Sigmoid colon (tissue), 7 donors: Measurements from ENCODE around the gene MBD3L3. TPM values are rescaled to one million over a fixed set of nuclear protein-coding genes. Genes with fewer than 3 reads are reported as not detected.
"Not testable (repeated sequence)": the region's sequence is repeated elsewhere in the genome, so short reads cannot be mapped to it uniquely, and the experiment has no call there.

Experiments
- DNase-seq: peaks from one replicate; pipeline ENCODE4 v3.0.0-alpha.2; 2019
- H3K27ac ChIP-seq, 4 donors: fragments of 200-600 bp; sonication (generic); one replicate each; pipeline ENCODE4 v1.5.1; 2016 to 2019; ENCODE audit warnings: mild to moderate bottlenecking in 1 of 4
- H3K27me3 ChIP-seq, 3 donors: fragments of 200-600 bp; sonication (generic); one replicate each; pipeline ENCODE4 v1.5.1; 2019; ENCODE audit warnings: mild to moderate bottlenecking in 1 of 3
- H3K36me3 ChIP-seq, 4 donors: fragments of 200-600 bp; sonication (generic); one replicate each; pipeline ENCODE4 v1.5.1; 2016 to 2019
- H3K4me1 ChIP-seq, 4 donors: fragments of 200-600 bp; sonication (generic); one replicate each; pipeline ENCODE4 v1.5.1; 2017 to 2019
- H3K4me3 ChIP-seq, 4 donors: fragments of 200-600 bp; sonication (generic); one replicate each; pipeline ENCODE4 v1.5.1; 2017 to 2019; ENCODE audit warnings: mild to moderate bottlenecking in 2 of 4, moderate library complexity in 1 of 4
- H3K9me3 ChIP-seq, 4 donors: fragments of 200-600 bp in 3 of 4; sonication (generic) in 3 of 4; one replicate each; pipeline versions ENCODE4 v1.5.1 to v1.6.1; 2013 to 2019
- EP300 ChIP-seq, 4 donors: sonication (generic); formaldehyde crosslinking; IDR thresholded peaks; one replicate each; pipeline ENCODE4 v1.6.1; 2017; ENCODE audit warnings: antibody characterized with exemption in 4 of 4
- POLR2A ChIP-seq, 2 donors: fragments of 450-650 bp; IDR thresholded peaks; one replicate each; pipeline ENCODE4 v1.6.1; 2016; ENCODE audit warnings: antibody characterized with exemption in 2 of 2, mild to moderate bottlenecking in 2 of 2, moderate library complexity in 2 of 2
- POLR2AphosphoS5 ChIP-seq, 4 donors: sonication (generic); formaldehyde crosslinking; IDR thresholded peaks; one replicate each; pipeline ENCODE4 v1.6.1; 2017; ENCODE audit warnings: antibody characterized with exemption in 4 of 4
- WGBS, 2 donors: extraction: QIAGEN DNeasy Blood & Tissue Kit; methylation state at CpG; one replicate each; pipeline ENCODE4 v1.1.7; 2013; 5-methylcytosine and 5-hydroxymethylcytosine counted together
- intact Hi-C: fragments of 100-400 bp; cut with DNase I; formaldehyde crosslinking; loops from one replicate; pipeline ENCODE4 v1.15.1; 2023
- polyA plus RNA-seq, 3 donors: library from polyadenylated mRNA; stranded (reverse); fragments of 200-250 nt; gene quantifications; one replicate each; pipeline ENCODE4 v1.2.3, GENCODE V29; 2013
- total RNA-seq, 4 donors: library from RNA; depleted of rRNA; stranded (reverse); fragments of >200 nt; gene quantifications; one replicate each; pipeline ENCODE4 v1.1.0, GENCODE V29; 2016
- TF ChIP-seq, protein P1 (sequence below), 4 experiments: fragments of 450-650 bp in 3 of 4; fragments of 200-600 bp in 1 of 4; IDR thresholded peaks; one replicate each; pipeline ENCODE4 v1.5.1; 2016 to 2019; ENCODE audit warnings: antibody characterized with exemption in 4 of 4, mild to moderate bottlenecking in 3 of 4, moderate library complexity in 2 of 4
- donor health status: healthy with polysubstance abuse.
- donor health status: Bipolar disorder and iron deficiency.
- donor health status: healthy.

MBD3L3 gene
- total and polyA plus RNA-seq, 7 donors = not detected

DNA sequence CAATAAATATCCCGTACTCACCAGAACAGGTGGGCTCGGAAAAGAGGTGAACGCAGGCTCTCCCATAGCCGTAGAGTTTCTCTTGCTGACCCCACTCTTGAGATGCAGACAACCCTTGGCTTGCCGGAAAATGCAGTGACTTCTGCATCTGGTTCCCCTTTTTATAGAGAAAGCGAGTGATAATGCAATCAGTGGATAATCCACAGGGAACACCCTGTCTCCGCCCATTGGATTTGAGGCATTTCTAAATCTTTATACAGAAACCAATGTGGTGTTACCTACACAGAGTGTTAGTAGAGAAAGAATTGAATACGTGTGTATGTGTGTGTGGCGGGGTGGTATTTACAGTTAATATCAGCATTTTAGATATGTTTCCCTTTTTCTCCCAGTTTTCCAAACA, 18.4 kb downstream of the MBD3L3 start, which contains the start of gene MBD3L4:
MBD3L4 (minus strand) TSS at position 101 of the 400 bp plus-strand sequence; CDS start at position 66, 35 bp downstream.
- H3K27me3 ChIP-seq, H3K9me3 ChIP-seq, DNase-seq, intact Hi-C loops, H3K4me1 ChIP-seq, H3K4me3 ChIP-seq, H3K27ac ChIP-seq, H3K36me3 ChIP-seq: not testable (repeated sequence)
- WGBS, 2 donors = no CpG with 5 or more reads among the region's 9 CpGs

DNA sequence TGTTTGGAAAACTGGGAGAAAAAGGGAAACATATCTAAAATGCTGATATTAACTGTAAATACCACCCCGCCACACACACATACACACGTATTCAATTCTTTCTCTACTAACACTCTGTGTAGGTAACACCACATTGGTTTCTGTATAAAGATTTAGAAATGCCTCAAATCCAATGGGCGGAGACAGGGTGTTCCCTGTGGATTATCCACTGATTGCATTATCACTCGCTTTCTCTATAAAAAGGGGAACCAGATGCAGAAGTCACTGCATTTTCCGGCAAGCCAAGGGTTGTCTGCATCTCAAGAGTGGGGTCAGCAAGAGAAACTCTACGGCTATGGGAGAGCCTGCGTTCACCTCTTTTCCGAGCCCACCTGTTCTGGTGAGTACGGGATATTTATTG, 28.2 kb downstream of the MBD3L3 start, which contains the start of gene MBD3L5:
MBD3L5 (plus strand) TSS at position 301 of the 400 bp plus-strand sequence; CDS start at position 335, 34 bp downstream.
- DNase-seq, H3K27me3 ChIP-seq, H3K9me3 ChIP-seq, H3K4me1 ChIP-seq, intact Hi-C loops, H3K36me3 ChIP-seq, H3K4me3 ChIP-seq, H3K27ac ChIP-seq: not testable (repeated sequence)
- WGBS, 2 donors = no CpG with 5 or more reads among the region's 9 CpGs

DNA sequence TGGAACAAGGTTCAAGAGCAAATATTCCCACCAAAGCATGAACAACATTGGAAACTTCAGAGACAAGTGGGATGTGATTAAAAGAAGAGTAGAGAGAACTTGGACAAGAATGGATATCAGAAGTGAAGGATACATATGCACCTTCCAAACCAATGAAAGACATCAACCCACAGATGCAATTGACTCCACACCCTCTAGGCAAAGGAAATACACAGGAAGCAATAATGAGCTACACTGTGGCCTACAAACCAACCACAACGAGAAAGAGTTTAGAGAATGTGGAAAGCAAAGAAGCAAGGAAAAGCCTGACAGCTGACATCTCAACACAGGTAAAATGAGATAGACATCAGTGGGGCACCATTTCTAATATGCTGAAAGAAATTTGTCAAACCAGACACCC, 29.7 kb downstream of the MBD3L3 start:
- H3K27ac ChIP-seq, H3K36me3 ChIP-seq, DNase-seq, intact Hi-C loops, H3K4me1 ChIP-seq, H3K4me3 ChIP-seq, H3K27me3 ChIP-seq, H3K9me3 ChIP-seq: not testable (repeated sequence)
- no CpG with 5 or more reads among the region's 1 CpG for WGBS, 2 donors

DNA sequence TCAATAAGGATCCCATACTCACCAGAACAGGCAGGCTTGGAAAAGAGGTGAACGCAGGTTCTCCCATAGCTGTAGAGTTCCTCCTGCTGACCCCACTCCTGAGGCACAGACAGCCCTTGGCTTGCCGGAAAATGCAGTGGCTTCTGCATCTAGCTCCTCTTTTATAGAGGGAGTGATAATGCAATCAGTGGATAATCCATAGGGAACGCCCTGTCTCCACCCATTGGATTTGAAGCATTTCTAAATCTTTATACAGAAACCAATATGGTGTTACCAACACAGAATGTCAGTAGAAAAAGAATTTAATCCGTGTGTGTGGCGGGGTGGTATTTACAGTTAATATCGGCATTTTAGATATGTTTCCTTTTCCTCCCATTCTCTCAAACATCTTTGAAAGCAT, 37.1 kb downstream of the MBD3L3 start, which contains the start of gene MBD3L2B:
MBD3L2B (minus strand) TSS at position 101 of the 400 bp plus-strand sequence; CDS start at position 67, 34 bp downstream.
- H3K27ac ChIP-seq, intact Hi-C loops, H3K4me3 ChIP-seq, DNase-seq, H3K36me3 ChIP-seq, H3K9me3 ChIP-seq, H3K27me3 ChIP-seq, H3K4me1 ChIP-seq: not testable (repeated sequence)
- no CpG with 5 or more reads among the region's 6 CpGs for WGBS, 2 donors

DNA sequence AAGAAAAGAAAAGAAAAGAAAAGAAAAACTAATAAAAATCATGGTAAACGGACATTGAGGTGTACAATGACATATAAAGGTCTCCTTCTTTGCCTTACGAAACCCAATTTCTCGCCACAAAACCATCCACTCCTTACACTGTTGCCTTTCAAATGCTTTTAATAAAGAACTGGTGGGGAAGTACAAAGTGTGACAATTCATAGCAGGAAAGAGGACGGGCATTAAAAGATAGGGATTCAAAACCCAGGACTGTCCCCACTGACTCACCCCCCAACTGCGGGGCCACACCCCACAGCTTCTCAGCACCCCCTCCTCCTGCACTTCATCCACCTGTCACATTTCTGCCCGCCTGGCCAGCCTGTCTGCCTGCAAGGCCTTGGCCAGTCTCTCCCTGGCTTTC, 39.6 kb downstream of the MBD3L3 start:
- no peaks in the 10 kb centered on the region for H3K27me3 ChIP-seq
- H3K9me3 ChIP-seq = no peaks in the 10 kb centered on the region
- H3K4me3 ChIP-seq = no peak overlapping the region
- intact Hi-C loops = no loop called here
- H3K27ac ChIP-seq = no peak overlapping the region
- DNase-seq = no peak
- TF ChIP-seq EP300 (IDR thresholded peaks at IDR 0.05) (no peak), POLR2AphosphoS5 (IDR thresholded peaks at IDR 0.05) (no peak), POLR2A (IDR thresholded peaks at IDR 0.05) (no peak)
- TF ChIP-seq, protein P1, sequence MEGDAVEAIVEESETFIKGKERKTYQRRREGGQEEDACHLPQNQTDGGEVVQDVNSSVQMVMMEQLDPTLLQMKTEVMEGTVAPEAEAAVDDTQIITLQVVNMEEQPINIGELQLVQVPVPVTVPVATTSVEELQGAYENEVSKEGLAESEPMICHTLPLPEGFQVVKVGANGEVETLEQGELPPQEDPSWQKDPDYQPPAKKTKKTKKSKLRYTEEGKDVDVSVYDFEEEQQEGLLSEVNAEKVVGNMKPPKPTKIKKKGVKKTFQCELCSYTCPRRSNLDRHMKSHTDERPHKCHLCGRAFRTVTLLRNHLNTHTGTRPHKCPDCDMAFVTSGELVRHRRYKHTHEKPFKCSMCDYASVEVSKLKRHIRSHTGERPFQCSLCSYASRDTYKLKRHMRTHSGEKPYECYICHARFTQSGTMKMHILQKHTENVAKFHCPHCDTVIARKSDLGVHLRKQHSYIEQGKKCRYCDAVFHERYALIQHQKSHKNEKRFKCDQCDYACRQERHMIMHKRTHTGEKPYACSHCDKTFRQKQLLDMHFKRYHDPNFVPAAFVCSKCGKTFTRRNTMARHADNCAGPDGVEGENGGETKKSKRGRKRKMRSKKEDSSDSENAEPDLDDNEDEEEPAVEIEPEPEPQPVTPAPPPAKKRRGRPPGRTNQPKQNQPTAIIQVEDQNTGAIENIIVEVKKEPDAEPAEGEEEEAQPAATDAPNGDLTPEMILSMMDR (IDR thresholded peaks at IDR 0.05) = no peak
- H3K36me3 ChIP-seq = no peaks in the 10 kb centered on the region
- WGBS, 2 donors = 70 to 82% methylated on average over 6 of the region's 6 CpGs
- no peaks in the 10 kb centered on the region for H3K4me1 ChIP-seq

DNA sequence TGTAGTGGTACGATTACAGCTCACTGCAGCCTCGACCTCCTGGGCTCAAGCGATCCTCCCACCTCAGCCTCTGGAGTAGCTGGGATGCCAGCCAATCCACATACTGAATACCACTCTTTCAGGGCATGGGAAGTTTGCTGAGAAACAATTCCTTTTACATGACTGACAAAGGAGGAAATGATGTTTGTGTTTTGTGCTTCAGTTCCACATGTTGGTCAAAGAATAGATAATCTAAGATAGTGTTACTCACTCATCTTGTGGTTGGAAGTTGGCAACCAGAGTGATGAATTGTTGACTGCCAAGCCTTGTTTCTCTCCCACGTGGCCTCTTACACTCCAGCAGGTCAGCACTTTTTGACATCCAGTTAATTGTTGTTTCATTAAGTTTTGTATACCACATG, 44.8 kb downstream of the MBD3L3 start:
- TF ChIP-seq POLR2A (IDR thresholded peaks at IDR 0.05) = no peak
- TF ChIP-seq POLR2AphosphoS5 (IDR thresholded peaks at IDR 0.05) = no peak
- TF ChIP-seq, protein P1 (IDR thresholded peaks at IDR 0.05) = no peak
- TF ChIP-seq EP300 (IDR thresholded peaks at IDR 0.05) = no peak
- 67 to 70% methylated on average over 4 of the region's 4 CpGs for WGBS, 2 donors
- Histone ChIP-seq H3K27ac (no peak overlapping the region), H3K9me3 (no peaks in the 10 kb centered on the region), H3K4me3 (no peak overlapping the region), H3K36me3 (no peaks in the 10 kb centered on the region), H3K27me3 (no peaks in the 10 kb centered on the region), H3K4me1 (no peaks in the 10 kb centered on the region)
- no peak for DNase-seq
- intact Hi-C loops = no loop called here

DNA sequence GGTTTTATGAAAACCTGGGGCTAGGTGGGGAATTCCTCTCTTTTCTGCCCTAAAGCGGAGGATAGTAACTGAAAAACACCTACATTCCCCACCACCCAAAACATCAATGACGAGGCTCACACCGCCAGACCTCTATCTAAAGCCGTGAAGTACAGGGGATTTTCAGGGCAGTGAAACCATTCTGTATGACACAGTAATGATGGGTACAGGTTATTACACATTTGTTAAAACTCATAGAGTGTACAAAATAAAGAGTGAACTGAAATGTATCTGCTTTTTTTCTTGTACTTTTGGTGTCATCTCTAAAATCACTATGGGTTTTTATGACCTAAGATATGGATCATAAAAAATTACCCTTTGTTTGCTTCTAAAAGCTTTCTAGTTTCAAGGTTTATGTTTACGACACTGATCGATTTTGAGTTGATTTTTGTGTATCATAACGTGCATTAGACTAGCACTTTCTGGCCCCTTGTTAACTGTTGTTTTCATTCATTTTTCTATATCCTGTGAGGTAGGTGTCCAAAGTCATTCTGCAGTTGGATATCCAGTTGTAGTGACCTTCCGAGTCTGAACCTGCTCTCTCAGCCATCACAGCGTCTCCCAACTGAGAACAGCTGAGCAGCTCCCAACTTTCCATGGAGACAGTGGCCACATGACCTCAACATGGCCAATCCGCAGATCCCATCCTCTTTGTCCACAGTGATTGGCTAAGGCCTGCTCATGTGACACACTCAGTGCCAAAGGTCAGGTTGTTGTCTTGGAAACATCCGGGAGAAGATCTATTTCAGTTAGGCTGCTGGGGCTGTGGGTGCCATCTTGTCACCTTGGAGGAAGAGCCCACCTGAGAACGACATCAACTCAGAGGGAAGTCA, 47.5 kb downstream of the MBD3L3 start:
- Histone ChIP-seq H3K36me3 (no peaks in the 10 kb centered on the region), H3K9me3 (no peaks in the 10 kb centered on the region), H3K27ac (no peak overlapping the region), H3K4me1 (no peaks in the 10 kb centered on the region), H3K27me3 (no peaks in the 10 kb centered on the region), H3K4me3 (no peak overlapping the region)
- WGBS, 2 donors = 58 to 80% methylated on average over 12 of the region's 12 CpGs
- intact Hi-C loops = no loop called here
- DNase-seq = no peak
- TF ChIP-seq, protein P1 (IDR thresholded peaks at IDR 0.05) = no peak
- no peak for TF ChIP-seq POLR2AphosphoS5 (IDR thresholded peaks at IDR 0.05)
- TF ChIP-seq POLR2A (IDR thresholded peaks at IDR 0.05) = no peak
- TF ChIP-seq EP300 (IDR thresholded peaks at IDR 0.05) = no peak
